ENCODE measurements around the gene GNAQ.
"Not testable (repeated sequence)": the region's sequence is repeated elsewhere in the genome, so short reads cannot be mapped to it uniquely, and the experiment has no call there.

Gene GNAQ

GRCh38 chr9:77907585-77907984 is 124.0 kb downstream of the GNAQ start:
- no peak for DNase-seq (ENCODE audit: low read depth in 1 of 2, low spot score in 1 of 2)

GRCh38 chr9:77906991-77907390 is 124.6 kb downstream of the GNAQ start:
- DNase-seq (ENCODE audit: low read depth in 1 of 2, low spot score in 1 of 2): no peak

- DNase-seq (ENCODE audit: low read depth in 1 of 2, low spot score in 1 of 2): no peak
These were observed 127.8 kb downstream of the GNAQ start for GRCh38 chr9:77903666-77904285.

- DNase-seq (ENCODE audit: low read depth in 1 of 2, low spot score in 1 of 2): no peak
These were observed 129.8 kb downstream of the GNAQ start for GRCh38 chr9:77901771-77902170.

- no peak for DNase-seq (ENCODE audit: low read depth in 1 of 2, low spot score in 1 of 2)
These were observed 130.6 kb downstream of the GNAQ start for GRCh38 chr9:77901018-77901417.

GRCh38 chr9:77899679-77900354 is 131.8 kb downstream of the GNAQ start:
- DNase-seq (ENCODE audit: low read depth in 1 of 2, low spot score in 1 of 2): no peak

- no peak for DNase-seq (ENCODE audit: low read depth in 1 of 2, low spot score in 1 of 2)
These were observed 132.7 kb downstream of the GNAQ start for GRCh38 chr9:77898864-77899263.

GRCh38 chr9:77896938-77897667 is 134.5 kb downstream of the GNAQ start:
- no peak for DNase-seq (ENCODE audit: low read depth in 1 of 2, low spot score in 1 of 2)

GRCh38 chr9:77896269-77896937 is 135.2 kb downstream of the GNAQ start:
- no peak for DNase-seq (ENCODE audit: low read depth in 1 of 2, low spot score in 1 of 2)

GRCh38 chr9:77893706-77894105 is 137.9 kb downstream of the GNAQ start:
- no peak for DNase-seq (ENCODE audit: low read depth in 1 of 2, low spot score in 1 of 2)

GRCh38 chr9:77892955-77893514 is 138.6 kb downstream of the GNAQ start:
- DNase-seq (ENCODE audit: low read depth in 1 of 2, low spot score in 1 of 2): no peak

GRCh38 chr9:77892171-77892570 is 139.4 kb downstream of the GNAQ start:
- DNase-seq (ENCODE audit: low read depth in 1 of 2, low spot score in 1 of 2): no peak

GRCh38 chr9:77891128-77891800 is 140.3 kb downstream of the GNAQ start:
- no peak for DNase-seq (ENCODE audit: low read depth in 1 of 2, low spot score in 1 of 2)

- DNase-seq (ENCODE audit: low read depth in 1 of 2, low spot score in 1 of 2): no peak
These were observed 143.9 kb downstream of the GNAQ start for GRCh38 chr9:77887662-77888061.

- DNase-seq (ENCODE audit: low read depth in 1 of 2, low spot score in 1 of 2): no peak
These were observed 146.4 kb downstream of the GNAQ start for GRCh38 chr9:77885104-77885672.

GRCh38 chr9:77883846-77884771 is 147.5 kb downstream of the GNAQ start:
- no peak for DNase-seq (ENCODE audit: low read depth in 1 of 2, low spot score in 1 of 2)

GRCh38 chr9:77883133-77883532 is 148.5 kb downstream of the GNAQ start:
- DNase-seq (ENCODE audit: low read depth in 1 of 2, low spot score in 1 of 2): no peak

- no peak for DNase-seq (ENCODE audit: low read depth in 1 of 2, low spot score in 1 of 2)
These were observed 149.3 kb downstream of the GNAQ start for GRCh38 chr9:77882294-77882693.

GRCh38 chr9:77881634-77882033 is 150.0 kb downstream of the GNAQ start:
- DNase-seq (ENCODE audit: low read depth in 1 of 2, low spot score in 1 of 2): not testable (repeated sequence)
